BE2C (cell line): ENCODE results near the gene CBFA2T3.

ENCODE experiments used
- DNase-seq: peaks from one replicate; pipeline ENCODE4 v3.0.0-alpha.2; 2020
- H3K27me3 ChIP-seq: fragments of 250-450 bp; sonication (Bioruptor Pico); 2 replicates; pipeline ENCODE4 v1.5.1; 2020; ENCODE audit warnings: mild to moderate bottlenecking
- H3K36me3 ChIP-seq: fragments of 250-450 bp; sonication (Bioruptor Pico); 2 replicates; pipeline ENCODE4 v1.5.1; 2020; ENCODE audit warnings: mild to moderate bottlenecking
- H3K4me1 ChIP-seq: fragments of 250-450 bp; sonication (Bioruptor Pico); 2 replicates; pipeline ENCODE4 v1.5.1; 2020
- H3K4me3 ChIP-seq: 2 replicates; pipeline ENCODE4 v1.5.1; 2011; ENCODE audit warnings: low read depth, low read length
- H3K9me3 ChIP-seq: fragments of 250-450 bp; sonication (Bioruptor Pico); 2 replicates; pipeline ENCODE4 v1.5.1; 2020
- CTCF ChIP-seq: IDR thresholded peaks from 2 replicates; pipeline ENCODE4 v1.5.1; 2012; ENCODE audit warnings: mild to moderate bottlenecking, low read depth, low read length

Gene CBFA2T3

GRCh38 chr16:88993946-88994600 is 17.1 kb upstream of the CBFA2T3 start:
- Histone ChIP-seq H3K4me3 (no peak overlapping the region), H3K36me3 (no peaks in the 10 kb centered on the region), H3K4me1 (no peaks in the 10 kb centered on the region), H3K27me3 (peaks cover 9% of the 10 kb centered on the region), H3K9me3 (no peaks in the 10 kb centered on the region)
- TF ChIP-seq CTCF: no peak
- no peak for DNase-seq

GRCh38 chr16:88993166-88993761 is 16.3 kb upstream of the CBFA2T3 start:
- Histone ChIP-seq H3K9me3 (no peaks in the 10 kb centered on the region), H3K27me3 (peaks cover 11% of the 10 kb centered on the region), H3K4me3 (no peak overlapping the region), H3K36me3 (no peaks in the 10 kb centered on the region), H3K4me1 (no peaks in the 10 kb centered on the region)
- DNase-seq: no peak
- no peak for TF ChIP-seq CTCF

- H3K4me3 ChIP-seq: no peak overlapping the region
- no peaks in the 10 kb centered on the region for H3K36me3 ChIP-seq
- peaks cover 15% of the 10 kb centered on the region for H3K27me3 ChIP-seq
- H3K9me3 ChIP-seq: no peaks in the 10 kb centered on the region
- TF ChIP-seq CTCF: no peak
- H3K4me1 ChIP-seq: no peaks in the 10 kb centered on the region
- no peak for DNase-seq
Measured at GRCh38 chr16:88992351-88993165, 15.6 kb upstream of the CBFA2T3 start.

- Histone ChIP-seq H3K4me1 (no peaks in the 10 kb centered on the region), H3K4me3 (no peak overlapping the region), H3K27me3 (peaks cover 15% of the 10 kb centered on the region), H3K9me3 (no peaks in the 10 kb centered on the region), H3K36me3 (no peaks in the 10 kb centered on the region)
- DNase-seq: no peak
- no peak for TF ChIP-seq CTCF
Measured at GRCh38 chr16:88991813-88992350, 14.9 kb upstream of the CBFA2T3 start.

- Histone ChIP-seq H3K4me1 (no peaks in the 10 kb centered on the region), H3K27me3 (peaks cover 24% of the 10 kb centered on the region)
- TF ChIP-seq CTCF: no peak
Measured at GRCh38 chr16:88989852-88990547, 13.0 kb upstream of the CBFA2T3 start.

More at GRCh38 chr16:88989852-88990547, 13.0 kb upstream of the CBFA2T3 start:
- no peak overlapping the region for H3K4me3 ChIP-seq
- no peak for DNase-seq
- H3K9me3 ChIP-seq: no peaks in the 10 kb centered on the region
- H3K36me3 ChIP-seq: no peaks in the 10 kb centered on the region
